Caki2 (cell line): ENCODE measurements around the gene PSMC6. TPM values are rescaled to one million over a fixed set of nuclear protein-coding genes. Genes with fewer than 3 reads are reported as not detected.
"Not testable (repeated sequence)": the region's sequence is repeated elsewhere in the genome, so short reads cannot be mapped to it uniquely, and the experiment has no call there.

Experiments used
- DNase-seq: peaks from one replicate; pipeline ENCODE4 v3.0.0-alpha.2; 2015; ENCODE audit warnings: low read depth
- in situ Hi-C: cut with HindIII; loops from 2 replicates; pipeline ENCODE4 v1.10.0; 2016; ENCODE audit warnings: low sequenced_read_pairs, low pct_unique_long_range_greater_than_20kb, mixed read lengths
- total RNA-seq: library from RNA; depleted of rRNA; stranded (reverse); fragments of >200 nt; shearing (Covaris generic); gene quantifications from 2 replicates; pipeline ENCODE4 v1.2.3, GENCODE V29; 2014; ENCODE audit warnings: low replicate concordance; rRNA removed

Gene PSMC6
- total RNA-seq, 1 experiment from 2014 or later: 109 TPM

DNA sequence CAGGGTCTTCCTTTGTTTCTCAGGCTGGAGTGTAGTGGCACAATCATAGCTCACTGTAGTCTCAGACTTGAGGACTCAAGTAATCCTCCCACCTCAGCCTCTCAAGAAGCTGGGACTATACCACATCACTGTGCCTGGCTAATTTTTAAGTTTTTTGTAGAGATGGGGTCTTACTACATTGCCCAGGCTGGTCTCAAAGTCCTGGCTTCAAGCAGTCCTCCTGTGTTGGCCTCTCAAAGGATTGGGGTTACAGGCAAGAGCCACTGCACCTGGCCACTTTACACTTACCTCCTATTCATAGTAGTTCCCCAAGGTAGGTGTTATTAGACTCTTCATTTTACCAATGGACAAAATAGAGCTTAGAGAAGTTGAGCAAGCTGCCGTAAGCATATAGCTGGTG is 52.1 kb downstream of the PSMC6 start:
- DNase-seq: no peak

GRCh38 chr14:52762923-52763322 is 55.9 kb downstream of the PSMC6 start:
- in situ Hi-C loops, DNase-seq: not testable (repeated sequence)

More for the DNA sequence above, 52.1 kb downstream of the PSMC6 start:
- in situ Hi-C loops: no loop called here

DNA sequence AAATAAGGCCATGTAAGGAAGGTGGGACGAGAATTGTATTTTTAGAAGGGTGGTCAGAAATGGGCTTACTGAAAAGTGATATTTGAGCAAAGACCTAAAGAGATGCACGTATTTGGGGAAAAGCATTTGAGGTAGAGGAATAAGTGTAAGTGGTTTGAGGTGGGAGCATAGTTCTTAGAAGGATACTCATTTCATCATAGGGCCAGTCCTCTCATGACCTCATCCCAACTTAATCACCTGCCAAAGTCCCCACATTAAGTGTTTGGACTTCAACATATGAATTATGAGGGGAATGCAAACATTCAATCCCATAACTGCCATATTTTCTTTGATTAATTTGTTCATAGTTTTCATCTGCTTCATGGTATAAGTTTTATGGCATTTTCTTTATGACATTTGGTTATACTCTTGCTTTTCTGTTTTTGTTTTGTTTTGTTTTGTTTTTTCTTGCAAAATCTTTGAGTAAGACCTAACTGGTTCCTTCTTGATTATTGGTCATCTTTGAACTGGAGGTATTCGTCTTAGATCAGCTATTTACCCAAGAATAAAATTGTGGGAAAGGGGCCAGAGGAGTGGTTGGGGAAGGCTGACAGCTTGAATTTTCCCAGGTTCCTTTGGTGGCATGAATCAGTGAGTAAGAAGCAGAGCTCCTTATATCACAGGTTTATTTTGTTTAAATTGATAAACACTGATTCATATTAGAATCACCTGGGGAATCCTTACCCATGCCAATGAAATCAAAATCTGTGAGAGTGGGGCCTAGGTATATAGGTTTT is 60.2 kb downstream of the PSMC6 start:
- no peak for DNase-seq
- in situ Hi-C loops: no loop called here

- in situ Hi-C loops: no loop called here
- no peak for DNase-seq
Observed at GRCh38 chr14:52769887-52770286, 62.9 kb downstream of the PSMC6 start.

DNA sequence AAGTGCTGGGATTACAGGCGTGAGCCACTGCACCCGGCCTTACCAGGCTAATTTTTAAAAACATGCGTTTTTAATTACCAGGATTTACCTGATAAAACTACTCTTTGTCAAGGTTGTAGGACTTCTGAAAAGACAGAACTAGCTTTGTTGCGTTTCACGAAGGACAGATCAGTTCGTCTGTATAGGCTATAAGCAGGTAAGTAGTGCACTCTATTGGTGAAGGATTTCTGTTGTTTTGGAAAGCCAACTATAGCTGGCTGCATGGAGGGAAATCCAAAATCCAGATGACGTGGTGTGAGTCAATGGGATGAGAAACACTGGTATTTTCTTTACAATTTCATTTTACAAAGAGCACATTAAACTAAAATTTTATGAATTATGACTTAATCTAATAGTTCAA is 69.8 kb downstream of the PSMC6 start:
- in situ Hi-C loops: no loop called here
- no peak for DNase-seq

Other genes with a start within 250 kb of the PSMC6 start
- 0.26 and 0.27 TPM in 2 replicates for gene TXNDC16, start 154.7 kb upstream of the PSMC6 start, total RNA-seq
- not detected in 2 replicates for gene GPR137C, start 154.4 kb upstream of the PSMC6 start, total RNA-seq
- gene ERO1A, start 11.6 kb upstream of the PSMC6 start, total RNA-seq: 63.8 and 82.4 TPM in 2 replicates
- gene STYX, start 23.0 kb downstream of the PSMC6 start, total RNA-seq: 6.1 and 10.4 TPM in 2 replicates
- 19.5 and 24.0 TPM in 2 replicates for gene GNPNAT1, start 84.4 kb downstream of the PSMC6 start, total RNA-seq
- gene FERMT2, start 243.8 kb downstream of the PSMC6 start, total RNA-seq: 46.0 and 65.1 TPM in 2 replicates